Dedifferentiated amniotic fluid mesenchymal stem cell (primary cell): ENCODE measurements around the gene TP63.
A peak's percentile ranks its signal among the peaks of the same experiment; 100 is the strongest.

Experiments used
- DNase-seq: peaks from one replicate; pipeline ENCODE4 v3.0.0-alpha.2; 2016; ENCODE audit errors: extremely low spot score

The TP63 gene

GRCh38 chr3:189683546-189684255, 52.5 kb downstream of the TP63 start:
- no peak for DNase-seq

DNA sequence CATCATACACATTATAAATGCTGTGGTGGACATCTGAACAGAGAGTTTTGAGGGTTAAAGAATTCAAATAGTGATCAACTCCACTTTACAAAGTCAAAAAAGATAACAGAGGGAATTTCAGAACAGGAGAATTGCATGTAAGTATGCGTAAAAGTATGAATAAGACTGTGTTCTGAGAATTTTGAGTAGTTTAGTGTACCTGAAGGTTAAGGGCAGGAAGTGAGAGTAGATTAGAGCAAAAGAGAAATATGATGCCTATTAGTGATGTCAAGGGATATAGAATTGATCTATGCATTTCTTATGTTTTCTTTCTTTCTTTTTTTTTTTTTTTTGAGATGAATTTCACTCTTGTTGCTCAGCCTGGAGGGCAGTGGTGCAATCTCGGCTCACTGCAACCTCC, 53.1 kb downstream of the TP63 start:
- no peak for DNase-seq

DNA sequence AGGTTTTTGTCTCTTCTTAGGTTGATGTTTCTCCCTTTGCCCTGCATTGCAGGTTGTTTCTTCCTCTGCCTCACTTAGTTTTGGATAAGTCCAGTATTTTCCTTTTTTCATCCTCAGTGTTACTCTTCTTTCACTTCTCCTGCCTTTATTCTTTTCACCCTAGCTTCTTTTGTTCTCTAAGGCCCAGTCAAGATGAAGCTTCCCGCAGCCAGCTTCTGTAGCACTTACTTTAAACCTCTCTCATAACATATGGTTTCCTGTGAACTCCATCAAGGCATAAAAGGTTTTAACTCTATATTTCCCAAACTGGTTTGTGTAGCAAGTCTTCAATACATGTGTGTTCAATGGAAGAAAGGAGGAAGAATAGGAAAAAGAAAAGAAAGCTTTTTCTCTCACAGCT, 54.1 kb downstream of the TP63 start:
- DNase-seq: no peak

GRCh38 chr3:189685860-189686259, 54.7 kb downstream of the TP63 start:
- DNase-seq: peak; percentile 61

DNA sequence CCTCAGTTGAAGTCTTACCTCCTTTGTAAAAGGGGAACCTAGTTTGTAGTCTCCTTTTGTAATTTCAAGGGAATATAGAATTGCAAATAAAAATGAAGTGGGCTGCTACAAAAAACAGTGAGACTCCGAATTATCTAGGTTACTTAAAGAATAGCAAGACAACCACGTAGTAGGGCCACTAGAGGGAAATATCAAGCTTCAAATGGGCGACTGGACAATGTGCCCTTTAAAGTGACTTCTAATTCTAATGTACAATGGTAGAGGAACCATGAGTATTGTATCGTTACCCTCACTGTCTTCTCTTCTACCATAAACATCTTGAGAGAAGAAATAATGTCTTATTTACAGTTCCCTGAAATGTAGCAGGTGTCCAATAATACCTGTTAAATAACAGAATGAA, 56.3 kb downstream of the TP63 start:
- no peak for DNase-seq

- DNase-seq: no peak
These were observed 57.1 kb downstream of the TP63 start for GRCh38 chr3:189688262-189688661.

GRCh38 chr3:189689625-189690024, 58.4 kb downstream of the TP63 start:
- no peak for DNase-seq

GRCh38 chr3:189690237-189690636, 59.0 kb downstream of the TP63 start:
- no peak for DNase-seq

GRCh38 chr3:189690672-189691071, 59.5 kb downstream of the TP63 start:
- no peak for DNase-seq

- no peak for DNase-seq
These were observed 64.2 kb downstream of the TP63 start for GRCh38 chr3:189695400-189695799.

DNA sequence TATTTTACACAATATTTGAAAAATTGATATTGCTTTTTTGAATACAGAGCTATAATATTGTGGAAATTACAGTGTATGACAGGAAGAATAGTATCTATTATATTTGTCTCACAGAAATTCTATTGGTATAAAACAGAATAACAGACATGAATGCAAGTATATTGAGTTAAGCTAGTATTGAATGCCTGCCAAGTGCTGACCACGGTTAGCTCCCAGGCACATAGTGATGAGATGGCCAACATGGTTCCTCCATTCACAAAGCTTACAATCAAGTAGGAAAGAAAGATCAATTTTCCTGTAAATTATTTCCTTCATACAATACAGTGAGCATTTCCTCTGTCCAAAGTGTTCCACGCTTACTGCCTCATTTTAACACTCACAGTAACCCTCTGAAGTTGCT, 67.6 kb downstream of the TP63 start:
- DNase-seq: no peak

DNA sequence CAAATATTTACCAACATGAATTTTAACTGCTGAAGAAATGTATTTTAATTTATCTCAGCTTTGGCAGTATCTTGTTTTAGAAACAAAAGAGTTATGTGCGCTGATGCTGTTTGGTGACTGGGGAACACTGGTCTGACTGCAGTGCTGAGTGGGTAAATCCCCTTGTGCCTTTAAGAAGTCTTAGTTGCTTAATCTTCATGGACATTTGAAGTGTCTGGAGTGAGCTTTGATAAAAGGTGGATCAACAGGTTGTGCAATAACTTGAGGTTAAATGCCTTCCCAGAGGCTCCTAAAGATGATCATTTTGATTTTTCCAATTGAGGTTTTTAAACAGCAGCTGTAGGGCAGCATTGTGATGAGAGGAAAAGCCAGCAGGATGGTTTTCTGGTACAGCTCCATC, 68.7 kb downstream of the TP63 start:
- no peak for DNase-seq

DNA sequence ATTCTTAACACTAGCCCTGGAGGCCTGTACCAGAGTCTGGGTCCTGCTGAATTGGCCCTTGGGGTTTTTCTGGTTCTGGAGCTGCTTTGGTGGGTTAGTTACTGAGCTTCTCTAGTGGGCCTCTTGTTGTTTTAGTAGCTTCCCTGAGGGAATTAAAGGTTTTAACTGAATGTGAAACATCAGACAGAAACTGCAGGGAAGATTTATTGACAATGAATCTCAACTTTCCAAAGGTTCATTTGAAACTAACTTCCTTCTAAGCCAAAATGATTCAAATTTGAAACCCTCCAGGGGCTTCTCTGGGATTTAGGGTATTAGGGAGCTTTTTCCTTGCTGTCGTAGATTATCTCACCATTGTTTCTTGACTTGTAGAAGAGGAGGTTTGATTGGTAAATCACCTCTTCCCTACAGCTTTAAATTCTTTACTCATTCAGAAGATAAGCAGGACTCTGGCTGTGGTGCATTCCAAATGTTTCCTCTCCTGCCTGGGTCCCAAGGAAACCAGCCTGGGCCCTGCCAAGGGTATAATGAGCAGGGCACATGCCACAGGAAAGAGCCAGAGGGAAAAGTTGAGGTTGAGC, 71.0 kb downstream of the TP63 start:
- no peak for DNase-seq

DNA sequence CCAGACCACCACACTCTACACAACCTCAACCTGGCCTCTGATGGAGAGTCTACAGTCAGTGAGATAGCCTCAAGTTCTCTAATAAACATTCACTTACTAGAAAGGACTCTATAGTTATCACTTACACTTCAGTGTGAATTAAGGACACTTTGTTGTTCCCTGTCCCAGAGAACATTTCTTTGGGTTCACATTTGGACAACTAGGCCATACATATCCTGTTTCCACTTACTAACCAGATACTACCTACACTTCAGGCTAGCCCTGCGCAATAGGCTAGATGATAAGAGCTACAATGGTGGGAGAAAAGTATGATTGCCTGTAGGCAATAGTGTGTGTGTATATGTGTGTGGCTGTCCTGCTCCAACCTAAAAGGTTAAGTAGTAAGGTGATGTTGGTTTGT, 72.7 kb downstream of the TP63 start:
- DNase-seq: no peak

GRCh38 chr3:189708375-189708774, 77.2 kb downstream of the TP63 start:
- no peak for DNase-seq

- DNase-seq: peak; percentile 94
These were observed 79.6 kb downstream of the TP63 start for GRCh38 chr3:189710620-189711402.

DNA sequence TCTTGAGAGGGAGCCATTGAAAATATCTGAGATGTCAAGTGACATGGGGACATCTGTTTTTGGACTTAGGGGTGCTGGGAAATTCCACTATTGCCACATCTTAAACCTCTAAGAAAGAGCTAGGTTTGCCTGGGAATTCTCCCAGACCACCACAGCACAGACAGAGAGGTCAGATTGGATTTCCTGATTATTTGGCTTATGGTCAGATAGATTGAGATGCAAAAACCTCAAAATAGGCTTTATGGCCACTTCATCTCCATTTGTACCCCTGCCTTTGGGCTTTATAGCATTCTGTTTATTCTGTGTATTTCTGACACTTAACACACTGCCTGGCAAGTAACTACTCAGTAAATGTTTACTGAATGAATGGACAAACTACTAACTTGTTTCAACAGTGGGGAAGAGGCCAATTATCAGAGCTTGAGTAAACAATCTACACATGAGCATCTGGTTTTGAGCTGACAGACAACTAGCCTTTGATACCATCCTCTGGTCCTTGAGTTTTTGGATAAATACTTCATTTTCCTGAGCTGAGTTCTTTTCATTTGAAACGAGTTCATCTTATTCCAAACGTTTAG, 81.8 kb downstream of the TP63 start:
- no peak for DNase-seq

DNA sequence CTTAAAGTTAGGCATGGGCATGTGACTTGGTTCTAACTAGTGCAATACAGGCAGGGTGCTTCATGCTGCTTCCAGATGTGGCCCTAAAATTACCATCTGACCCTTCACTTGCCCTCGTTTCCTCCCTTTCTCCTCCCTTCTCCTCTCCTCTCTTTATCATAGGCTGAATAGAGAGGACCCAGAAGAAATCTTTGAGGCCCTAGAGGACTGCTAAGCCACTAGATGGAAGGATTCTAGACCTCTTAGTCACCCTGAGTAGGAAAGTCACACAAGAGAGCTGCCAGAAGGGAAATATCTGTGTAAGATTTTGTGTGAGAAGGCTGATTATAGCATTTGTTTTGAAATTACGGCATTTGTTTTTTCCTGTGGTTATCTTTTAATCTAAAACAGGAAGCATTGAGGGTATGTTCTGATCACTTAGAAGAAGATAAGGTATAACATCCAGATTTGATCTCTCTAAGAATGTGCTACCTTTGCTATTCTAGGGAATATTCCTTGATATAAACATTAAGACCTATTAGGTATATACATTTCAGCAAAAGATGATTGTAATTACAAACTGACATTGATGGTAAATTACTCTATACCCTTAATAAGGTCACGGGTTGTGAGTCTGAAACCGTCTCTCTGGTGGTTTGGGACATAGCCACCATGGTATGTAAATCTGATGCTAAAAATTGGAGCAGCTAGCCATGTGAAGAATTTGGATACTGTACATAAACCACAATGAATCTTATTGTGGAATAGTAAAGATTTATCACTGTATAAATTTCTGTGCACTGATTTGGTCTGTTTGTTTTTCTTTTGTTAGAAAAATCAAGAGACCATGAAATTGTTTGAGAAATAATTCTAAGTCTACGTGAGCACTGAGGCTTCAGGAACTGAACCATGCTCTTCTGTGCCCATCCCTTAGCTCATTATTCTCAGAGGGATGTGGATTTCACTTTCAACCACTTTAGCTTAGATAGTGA, 84.1 kb downstream of the TP63 start:
- peak; percentile 79 for DNase-seq

- no peak for DNase-seq
These were observed 87.0 kb downstream of the TP63 start for GRCh38 chr3:189718215-189718614.

DNA sequence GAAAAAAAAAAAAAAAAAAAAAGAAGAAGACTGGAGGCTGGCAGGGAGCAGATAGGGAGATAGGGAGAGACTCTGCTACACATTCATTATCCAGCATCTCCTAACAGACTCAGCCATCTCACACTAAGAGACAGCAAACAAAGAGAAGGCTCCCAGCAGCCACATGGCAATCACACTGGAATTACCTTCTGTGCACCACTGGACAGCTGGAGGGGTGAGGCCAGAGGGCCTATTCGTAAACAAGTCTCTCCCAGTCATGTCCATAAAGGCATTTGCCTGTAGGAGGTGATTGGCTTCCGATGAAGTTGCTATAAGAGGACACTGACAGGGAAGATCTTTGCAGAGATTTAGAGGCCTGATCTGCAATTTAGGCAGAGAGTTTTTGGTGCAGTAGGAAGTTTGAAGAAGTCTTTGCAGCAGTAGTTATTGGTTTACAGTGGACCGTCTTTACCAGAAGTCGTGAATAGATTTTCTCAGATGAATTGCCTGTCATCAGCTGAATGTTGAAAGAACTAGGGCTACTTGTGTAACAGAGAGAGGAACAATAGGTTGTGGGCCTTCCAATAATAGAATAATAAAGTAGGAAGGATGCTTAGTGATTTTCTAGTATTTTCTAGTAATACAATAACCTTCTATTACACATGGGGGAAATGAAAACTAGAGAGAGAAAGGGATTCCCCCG, 89.7 kb downstream of the TP63 start:
- DNase-seq: no peak
